ENCODE data around the gene GPR84. TPM values are rescaled to one million over a fixed set of nuclear protein-coding genes. Genes with fewer than 3 reads are reported as not detected.

Gene GPR84
- total and polyA plus RNA-seq, 2 donors (not counting 3 experiments of a cell fraction or from before 2014, with no cell fraction given): not detected

- no peaks in the 10 kb centered on the region for H4K20me1 ChIP-seq (replicated peaks; ENCODE audit: control insufficient read depth, extremely low read depth, insufficient read depth, low read length)
- no peak overlapping the region for H3K9ac ChIP-seq (replicated peaks; ENCODE audit: extremely low read depth, insufficient read depth, low read length)
- H3K79me2 ChIP-seq (ENCODE audit: control insufficient read depth, insufficient read depth, low read length): no peaks in the 10 kb centered on the region
- H3K36me3 ChIP-seq (ENCODE audit: control insufficient read depth in 2 of 2, extremely low read depth in 1 of 2, insufficient read depth in 2 of 2, low read length in 2 of 2): no peaks in the 10 kb centered on the region
- POLR2A ChIA-PET: no interaction called here
- CTCF ChIA-PET: interaction anchor here (1.3 kb wide), 1 partner anchor 64 kb away, joined by 4 read pairs; no protein-coding TSS in a partner anchor
- dilution Hi-C loops (cut with MboI; ENCODE audit: extremely low pct_ligation_motif_present, low sequenced_read_pairs): no loop called here
- H3K9me3 ChIP-seq (replicated peaks; ENCODE audit: control insufficient read depth, insufficient read depth, low read length): no peaks in the 10 kb centered on the region
- no peak overlapping the region for H2AFZ ChIP-seq (ENCODE audit: low read depth, low read length)
- intact Hi-C loops (cut with micrococcal nuclease): no loop called here
- no TSS peak for BruUV-seq (replicated peaks)
- H3K4me2 ChIP-seq (ENCODE audit: insufficient read depth, low read length): no peak overlapping the region
- H3K27ac ChIP-seq (ENCODE audit: insufficient read depth, low read depth, low read length): no peak overlapping the region
- peaks cover 20% of the 10 kb centered on the region for H3K4me1 ChIP-seq (ENCODE audit: control insufficient read depth, extremely low read depth, insufficient read depth, low read length)
- H3K4me3 ChIP-seq (replicated peaks in 1 of 3; ENCODE audit: insufficient read depth in 1 of 3, low read depth in 1 of 3, low read length in 3 of 3): no peak overlapping the region
- FAIRE-seq: no peak
- H3K9me1 ChIP-seq (replicated peaks; ENCODE audit: control insufficient read depth, extremely low read depth, insufficient read depth, low read length): no peaks in the 10 kb centered on the region
- no peak for DNase-seq (ENCODE audit: low read depth, low spot score)
- TF ChIP-seq POLR2AphosphoS5 (IDR thresholded peaks at IDR 0.05; ENCODE audit: insufficient read depth, low read depth, low read length) (no peak), EZH2 (IDR thresholded peaks at IDR 0.05; ENCODE audit: borderline replicate concordance, low read depth, low read length, severe bottlenecking) (no peak), JUN (IDR thresholded peaks at IDR 0.05; ENCODE audit: borderline replicate concordance, insufficient read depth, insufficient read length, low read depth) (no peak), CTCF (IDR thresholded peaks at IDR 0.05; ENCODE audit: extremely low read depth in 1 of 2, insufficient read depth in 1 of 2, low read depth in 1 of 2, low read length in 2 of 2) (no peak), MAX (IDR thresholded peaks at IDR 0.05; ENCODE audit: insufficient read depth, insufficient read length) (no peak), GATA2 (IDR thresholded peaks at IDR 0.05; ENCODE audit: insufficient read depth, insufficient read length, low read depth, low read length) (no peak), FOS (IDR thresholded peaks at IDR 0.05; ENCODE audit: borderline replicate concordance, insufficient read depth, low read length) (no peak), POLR2A (IDR thresholded peaks at IDR 0.05; ENCODE audit: low read depth, low read length) (no peak), MYC (IDR thresholded peaks at IDR 0.05; ENCODE audit: low read depth, low read length) (no peak)
- H3K27me3 ChIP-seq (ENCODE audit: control insufficient read depth in 2 of 2, insufficient read depth in 2 of 2, low read length in 2 of 2): no peaks in the 10 kb centered on the region
These were observed 10.9 kb upstream of the GPR84 start for GRCh38 chr12:54375259-54375579.

Data from endothelial cell of umbilical vein (primary cell).